HG03378 (cell line): ENCODE measurements around the gene TMPRSS6.
A peak's percentile ranks its signal among the peaks of the same experiment; 100 is the strongest.

Experiments used
- ATAC-seq: cut with Tn5 transposase; IDR thresholded peaks from one replicate; pipeline ENCODE4 v1.9.1; 2021; ENCODE audit warnings: mild to moderate bottlenecking, moderate library complexity; ENCODE audit not compliant: unreplicated experiment

Gene TMPRSS6

GRCh38 chr22:37109242-37109917 lies at the start of gene TMPRSS6:
Gene TMPRSS6 (minus strand): TSS chr22:37109713. CDS start chr22:37103417, 6,296 bp downstream.
- ATAC-seq = no peak

DNA sequence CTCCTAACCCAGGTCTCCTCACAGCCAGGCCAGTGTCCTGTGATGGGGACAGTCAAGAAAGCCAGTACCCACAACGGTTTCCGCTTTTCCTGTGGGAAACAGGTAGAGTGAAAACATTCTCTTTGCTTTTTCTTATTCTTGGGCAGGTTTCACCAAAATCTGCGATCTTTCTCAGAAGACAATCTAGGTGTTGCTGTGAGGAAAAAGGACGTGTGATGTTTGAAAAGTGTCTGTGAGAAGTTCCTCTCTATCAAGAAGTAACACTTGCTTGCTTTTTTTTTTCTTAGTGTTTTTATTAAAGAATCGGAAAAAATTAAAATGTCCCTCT lies 49.4 kb upstream of the TMPRSS6 start:
- no peak for ATAC-seq

DNA sequence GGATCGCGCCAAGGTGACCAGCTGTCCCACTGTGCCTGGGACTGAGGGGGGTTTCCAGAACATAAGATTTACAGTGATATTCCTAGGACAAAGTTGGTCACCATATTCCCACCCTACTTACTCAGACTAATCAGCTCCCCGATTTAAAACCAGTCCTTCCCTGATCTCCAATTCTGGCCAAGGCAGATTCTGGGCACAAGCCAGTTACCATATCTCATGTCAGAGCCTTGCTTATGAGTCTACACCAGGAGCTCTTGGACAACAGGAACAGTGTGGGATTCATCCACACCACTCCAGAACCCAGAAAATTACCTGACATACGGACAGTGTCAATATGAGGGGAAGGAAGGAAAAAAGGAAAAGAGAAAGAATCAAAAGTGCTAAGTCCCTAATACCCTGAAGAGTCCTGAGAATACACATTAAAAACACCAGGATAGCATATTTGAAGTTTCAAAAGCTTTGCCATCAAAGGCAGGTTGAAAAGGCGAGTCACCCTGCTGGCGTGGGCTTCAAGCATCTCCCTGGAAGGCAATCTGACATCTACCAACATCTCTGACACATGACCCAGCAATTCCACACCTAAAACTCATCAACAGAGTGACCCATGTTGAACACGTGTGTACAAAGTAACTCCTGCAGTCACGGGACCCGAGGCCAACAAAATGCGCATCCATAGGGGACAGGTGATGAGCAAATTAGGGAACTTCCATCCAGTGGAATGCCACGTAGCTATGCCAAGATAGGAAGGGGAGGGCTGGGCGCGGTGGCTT lies 48.2 kb upstream of the TMPRSS6 start:
- no peak for ATAC-seq

DNA sequence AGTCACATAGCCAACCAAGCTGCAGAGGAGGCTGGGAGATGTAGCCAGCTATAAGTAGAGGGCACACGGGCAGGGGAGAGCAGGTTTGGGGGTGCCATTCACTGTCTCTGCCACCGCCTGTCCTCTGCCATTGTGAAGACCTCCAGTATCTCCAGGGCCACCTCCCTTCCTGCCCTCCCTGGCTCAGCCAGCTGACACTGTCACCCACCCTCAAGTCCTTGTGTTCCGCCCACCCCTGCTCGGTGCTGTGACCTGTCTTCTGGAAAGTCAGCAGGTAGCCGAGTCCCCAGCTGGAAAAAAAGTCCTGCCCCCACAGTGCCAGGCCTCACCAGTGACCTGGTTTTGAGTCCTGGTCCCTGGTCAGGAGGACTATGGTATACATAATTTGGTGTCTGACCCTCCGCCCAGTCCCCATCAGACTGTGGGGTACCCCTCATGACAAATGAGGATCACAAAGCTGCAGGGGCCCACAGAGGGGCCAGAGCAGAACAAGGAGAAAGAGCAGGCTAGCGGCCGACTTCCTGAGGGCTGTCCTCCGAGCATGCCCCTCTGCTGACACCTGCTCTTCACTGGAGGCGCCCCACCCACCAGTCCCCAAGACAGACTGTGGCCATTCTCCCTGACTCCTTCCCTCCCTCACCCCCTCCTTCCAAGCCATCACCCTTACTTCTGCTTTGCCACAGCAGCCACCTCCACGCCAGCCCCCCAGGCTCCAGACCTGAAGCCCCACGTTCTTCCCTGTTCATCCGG lies 47.3 kb upstream of the TMPRSS6 start:
- ATAC-seq = no peak

GRCh38 chr22:37155971-37156370 lies 46.5 kb upstream of the TMPRSS6 start:
- ATAC-seq = no peak

- no peak for ATAC-seq
Measured at GRCh38 chr22:37154925-37155712, 45.6 kb upstream of the TMPRSS6 start.

DNA sequence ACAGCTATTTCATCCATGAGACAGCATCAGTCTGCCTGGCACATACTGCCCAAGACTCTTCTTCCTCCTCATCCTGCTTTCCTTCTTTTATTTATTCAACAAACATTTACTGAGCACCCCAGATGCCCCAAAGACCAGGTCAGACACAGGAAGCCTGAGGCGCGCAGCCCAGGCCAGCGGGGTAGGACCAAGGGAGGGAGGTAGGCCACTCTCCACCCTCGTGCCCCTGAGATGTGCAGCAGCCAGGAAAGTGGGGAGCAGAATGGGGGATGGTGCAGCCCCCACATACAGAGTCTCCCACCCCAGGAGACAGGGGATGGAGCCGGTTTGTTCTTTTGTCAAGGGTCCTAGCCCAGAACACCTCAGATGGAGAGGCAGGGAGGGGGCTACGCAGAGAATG lies 44.4 kb upstream of the TMPRSS6 start:
- no peak for ATAC-seq

- no peak for ATAC-seq
Measured at GRCh38 chr22:37151401-37151800, 41.9 kb upstream of the TMPRSS6 start.

- ATAC-seq = no peak
Measured at GRCh38 chr22:37150701-37151100, 41.2 kb upstream of the TMPRSS6 start.

GRCh38 chr22:37148742-37149665 lies 39.5 kb upstream of the TMPRSS6 start:
- peak; percentile 12 for ATAC-seq

- no peak for ATAC-seq
Measured at GRCh38 chr22:37148031-37148651, 38.6 kb upstream of the TMPRSS6 start.

DNA sequence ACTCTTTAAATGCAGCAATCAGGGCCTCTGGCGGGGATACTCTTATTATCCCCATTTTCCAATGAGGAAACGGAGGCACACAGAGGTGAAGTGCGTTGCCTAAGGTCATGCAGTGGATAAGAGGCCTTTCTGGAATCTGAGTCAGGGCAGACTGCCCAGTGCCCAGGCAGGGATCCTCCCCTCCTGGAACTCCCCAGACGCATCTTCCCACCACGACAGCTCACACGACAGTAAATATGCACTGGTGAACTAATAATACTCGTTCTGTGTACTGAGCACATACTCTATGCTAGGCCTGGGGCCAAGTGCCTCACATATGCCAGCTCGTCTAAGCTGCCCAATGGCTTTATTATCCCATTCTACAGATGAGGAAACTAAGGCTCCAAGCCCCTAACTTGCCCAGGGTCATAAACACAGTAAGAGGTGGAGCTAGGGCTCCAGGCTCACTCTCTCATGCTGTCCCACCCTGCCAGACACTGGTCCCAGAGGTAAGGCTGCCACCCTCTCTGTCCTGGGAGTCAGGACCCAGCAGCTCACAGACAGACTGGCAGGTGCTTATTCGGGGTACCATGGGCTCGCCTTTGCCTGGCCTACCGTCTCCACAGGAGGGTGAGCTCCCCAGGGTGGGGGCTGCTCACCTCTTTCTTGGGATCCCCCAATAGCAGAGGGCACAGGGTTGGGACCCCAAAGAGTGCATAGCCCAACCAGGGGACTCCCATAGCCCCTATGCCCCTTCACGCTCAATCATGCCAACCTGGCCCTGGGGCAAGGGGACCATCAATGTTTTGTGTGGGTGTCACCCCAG lies 37.9 kb upstream of the TMPRSS6 start:
- ATAC-seq = no peak

DNA sequence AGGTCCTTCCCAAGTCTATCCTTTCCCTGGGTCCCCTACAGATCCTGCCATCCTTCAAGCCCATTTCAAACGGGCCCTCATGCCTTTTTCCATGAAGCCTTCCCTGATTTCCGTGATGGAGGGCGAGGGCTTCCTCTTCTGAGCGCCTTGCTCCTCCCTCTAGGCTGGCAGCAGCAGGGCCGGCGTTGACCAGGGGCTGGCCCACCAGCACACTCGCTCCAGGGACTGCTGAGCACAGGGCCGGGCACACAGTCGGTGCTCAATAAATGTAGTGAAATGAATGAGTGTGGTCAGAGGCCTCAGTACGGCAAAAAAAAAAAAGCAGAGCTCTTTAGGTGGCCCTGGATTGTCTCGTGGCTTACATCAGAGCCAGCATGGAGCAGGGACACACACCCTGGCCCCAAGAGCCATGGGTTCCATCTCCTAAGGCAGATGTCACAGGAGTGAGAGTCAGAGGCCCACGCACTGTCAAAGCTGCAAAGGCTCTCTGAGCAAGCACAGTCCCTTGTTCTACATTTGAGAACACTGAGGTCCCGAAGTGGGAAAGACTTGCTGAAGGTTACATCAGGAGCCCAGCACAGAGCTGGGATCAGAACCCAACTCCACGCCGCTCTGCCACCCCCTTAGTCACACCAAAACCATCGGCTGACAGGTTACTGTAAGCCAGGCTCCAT lies 37.1 kb upstream of the TMPRSS6 start:
- no peak for ATAC-seq

- no peak for ATAC-seq
Measured at GRCh38 chr22:37146051-37146385, 36.5 kb upstream of the TMPRSS6 start.

GRCh38 chr22:37145180-37146050 lies 35.9 kb upstream of the TMPRSS6 start:
- ATAC-seq = no peak

GRCh38 chr22:37144180-37144554 lies 34.7 kb upstream of the TMPRSS6 start:
- ATAC-seq = no peak

GRCh38 chr22:37141971-37142370 lies 32.5 kb upstream of the TMPRSS6 start:
- ATAC-seq = no peak
